ENCODE results near the gene NR2F2. TPM values are rescaled to one million over a fixed set of nuclear protein-coding genes. Genes with fewer than 3 reads are reported as not detected.

The NR2F2 gene
- 19.5 to 27.2 TPM (median 20.1 TPM) in 3 replicates for polyA plus RNA-seq
- 9.7 TPM for polyA plus RNA-seq (2011; ENCODE audit: low read depth)
- polyA plus RNA-seq (2011; cell fraction: cytosol; rRNA removed) = 26.1 and 26.9 TPM in 2 replicates
- 40.5 and 46.0 TPM in 2 replicates for polyA plus RNA-seq (2011; cell fraction: nucleus; rRNA removed)
- polyA plus RNA-seq (2012; ENCODE audit: low replicate concordance) = 17.2 and 43.5 TPM in 2 replicates
- 12.0 to 19.7 TPM (median 19.2 TPM) in 3 replicates for polyA minus RNA-seq
- 38.4 TPM for polyA minus RNA-seq (2011; cell fraction: cytosol; rRNA and poly(A)+ RNA removed)
- 24.0 and 24.7 TPM in 2 replicates for polyA minus RNA-seq (2011; cell fraction: nucleus; rRNA and poly(A)+ RNA removed)

DNA sequence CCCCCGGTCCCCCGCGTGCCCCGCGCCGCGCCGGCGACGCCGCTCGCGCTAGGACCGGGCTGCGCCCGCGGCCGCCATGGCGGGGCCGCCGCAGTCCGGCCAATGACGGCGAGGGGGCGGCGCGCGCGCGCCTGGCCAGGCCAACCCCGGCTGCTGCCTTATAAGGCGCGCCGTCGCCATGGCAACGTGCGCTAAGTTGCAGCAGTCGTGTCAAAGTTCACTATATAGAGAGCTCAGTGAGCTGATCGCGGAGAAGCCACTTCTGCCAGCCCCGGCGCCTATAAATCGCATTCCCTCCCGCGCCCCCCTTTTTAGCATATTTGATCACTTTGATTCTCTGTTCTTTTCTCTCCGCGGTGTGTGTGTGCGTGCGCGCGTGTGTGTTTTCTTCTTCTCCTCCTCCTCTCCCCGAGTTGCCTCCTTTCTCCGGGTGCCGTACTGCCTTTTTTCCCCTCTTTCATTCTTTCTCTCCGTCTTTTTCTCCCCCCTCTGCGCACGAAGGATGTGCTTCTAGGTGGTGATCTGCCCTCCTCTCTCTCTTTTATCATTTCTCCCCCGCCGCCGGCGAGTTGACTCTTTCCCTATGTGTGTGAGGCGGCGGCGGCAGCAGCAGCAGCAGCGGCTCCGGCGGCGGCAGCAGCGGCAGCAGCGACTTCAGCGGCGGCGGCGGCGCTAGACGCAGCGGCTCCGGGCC lies at the start of gene NR2F2:
Gene NR2F2, plus strand, starts transcription at position 251 of the 694 bp plus-strand sequence. CDS start 1,406 bp downstream, outside the sequence.
- dilution Hi-C loops (cut with MboI; ENCODE audit: extremely low pct_ligation_motif_present, low sequenced_read_pairs) = no loop called here
- Histone ChIP-seq H4K20me1 (ENCODE audit: control insufficient read depth, extremely low read depth, insufficient read depth, low read length) (no peaks in the 10 kb centered on the region), H3K27me3 (ENCODE audit: control insufficient read depth, extremely low read depth, insufficient read depth, low read length) (no peaks in the 10 kb centered on the region), H3K4me3 (ENCODE audit: control insufficient read depth in 2 of 3, extremely low read depth in 1 of 3, insufficient read depth in 2 of 3, low read depth in 1 of 3, low read length in 3 of 3) (peak within 1 kb of the TSS; percentile 74 to 97 (median 87)), H3K9ac (ENCODE audit: control insufficient read depth, extremely low read depth, insufficient read depth, low read length) (peak within 1 kb of the TSS; percentile 92), H2AFZ (ENCODE audit: control insufficient read depth, low read length) (peak within 1 kb of the TSS; percentile 76), H3K4me1 (ENCODE audit: control insufficient read depth, extremely low read depth, insufficient read depth, low read length) (peaks cover 38% of the 10 kb centered on the region), H3K27ac (ENCODE audit: control insufficient read depth, insufficient read depth, low read length) (peak within 1 kb of the TSS; percentile 90), H3K9me3 (ENCODE audit: control insufficient read depth, low read depth, low read length) (no peaks in the 10 kb centered on the region), H3K4me2 (ENCODE audit: control insufficient read depth, extremely low read depth, insufficient read depth, low read depth, low read length) (peak within 1 kb of the TSS; percentile 93), H3K36me3 (ENCODE audit: control insufficient read depth in 2 of 2, extremely low read depth in 1 of 2, insufficient read depth in 2 of 2, low read length in 2 of 2) (peaks cover 11 to 17% of the 10 kb centered on the region in 2 experiments), H3K79me2 (ENCODE audit: control insufficient read depth, insufficient read depth, low read length) (peaks cover 79% of the 10 kb centered on the region), H3K9me1 (ENCODE audit: control insufficient read depth, extremely low read depth, insufficient read depth, low read length) (no peaks in the 10 kb centered on the region)
- DNase-seq (ENCODE audit: low read depth, low spot score) (peak; percentile 74), FAIRE-seq (no peak)
- no peak for TF ChIP-seq EZH2 (IDR thresholded peaks at IDR 0.05; ENCODE audit: low read length)
- TF ChIP-seq, protein P1, sequence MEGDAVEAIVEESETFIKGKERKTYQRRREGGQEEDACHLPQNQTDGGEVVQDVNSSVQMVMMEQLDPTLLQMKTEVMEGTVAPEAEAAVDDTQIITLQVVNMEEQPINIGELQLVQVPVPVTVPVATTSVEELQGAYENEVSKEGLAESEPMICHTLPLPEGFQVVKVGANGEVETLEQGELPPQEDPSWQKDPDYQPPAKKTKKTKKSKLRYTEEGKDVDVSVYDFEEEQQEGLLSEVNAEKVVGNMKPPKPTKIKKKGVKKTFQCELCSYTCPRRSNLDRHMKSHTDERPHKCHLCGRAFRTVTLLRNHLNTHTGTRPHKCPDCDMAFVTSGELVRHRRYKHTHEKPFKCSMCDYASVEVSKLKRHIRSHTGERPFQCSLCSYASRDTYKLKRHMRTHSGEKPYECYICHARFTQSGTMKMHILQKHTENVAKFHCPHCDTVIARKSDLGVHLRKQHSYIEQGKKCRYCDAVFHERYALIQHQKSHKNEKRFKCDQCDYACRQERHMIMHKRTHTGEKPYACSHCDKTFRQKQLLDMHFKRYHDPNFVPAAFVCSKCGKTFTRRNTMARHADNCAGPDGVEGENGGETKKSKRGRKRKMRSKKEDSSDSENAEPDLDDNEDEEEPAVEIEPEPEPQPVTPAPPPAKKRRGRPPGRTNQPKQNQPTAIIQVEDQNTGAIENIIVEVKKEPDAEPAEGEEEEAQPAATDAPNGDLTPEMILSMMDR (optimal IDR thresholded peaks at IDR 0.05 in 1 of 3, IDR thresholded peaks at IDR 0.05 in 1 of 3, conservative IDR thresholded peaks at IDR 0.05 in 1 of 3; ENCODE audit: extremely low read depth in 1 of 3, insufficient read depth in 2 of 3, low read length in 3 of 3) = no peak

DNA sequence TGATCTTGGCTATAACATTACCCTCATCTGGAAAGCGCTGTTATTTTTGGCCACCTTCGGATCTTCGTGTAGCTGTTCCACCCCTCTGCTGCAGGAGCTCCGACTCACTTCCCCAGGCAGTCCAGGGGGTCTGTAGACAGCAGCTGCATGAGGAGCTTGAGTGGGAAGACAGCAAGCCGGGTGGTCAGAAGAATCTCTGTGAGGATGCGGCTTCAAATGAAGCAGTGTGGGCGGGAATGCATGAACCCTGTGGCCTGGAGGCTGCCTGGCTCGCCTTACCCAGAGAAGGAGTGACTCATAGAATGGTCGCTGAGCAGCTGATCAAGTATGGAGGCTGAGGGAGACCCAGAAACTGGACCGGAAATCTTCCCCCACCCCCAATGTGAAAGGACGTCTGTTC lies 45.2 kb upstream of the NR2F2 start:
- Histone ChIP-seq H3K27ac (ENCODE audit: control insufficient read depth, insufficient read depth, low read length) (no peak overlapping the region), H4K20me1 (ENCODE audit: control insufficient read depth, extremely low read depth, insufficient read depth, low read length) (no peaks in the 10 kb centered on the region), H2AFZ (ENCODE audit: control insufficient read depth, low read length) (no peak overlapping the region), H3K4me3 (ENCODE audit: control insufficient read depth in 2 of 3, extremely low read depth in 1 of 3, insufficient read depth in 2 of 3, low read depth in 1 of 3, low read length in 3 of 3) (no peak overlapping the region), H3K4me2 (ENCODE audit: control insufficient read depth, extremely low read depth, insufficient read depth, low read depth, low read length) (no peak overlapping the region), H3K79me2 (ENCODE audit: control insufficient read depth, insufficient read depth, low read length) (no peaks in the 10 kb centered on the region), H3K9me3 (ENCODE audit: control insufficient read depth, low read depth, low read length) (no peaks in the 10 kb centered on the region), H3K36me3 (ENCODE audit: control insufficient read depth in 2 of 2, extremely low read depth in 1 of 2, insufficient read depth in 2 of 2, low read length in 2 of 2) (no peaks in the 10 kb centered on the region), H3K9me1 (ENCODE audit: control insufficient read depth, extremely low read depth, insufficient read depth, low read length) (no peaks in the 10 kb centered on the region), H3K27me3 (ENCODE audit: control insufficient read depth, extremely low read depth, insufficient read depth, low read length) (no peaks in the 10 kb centered on the region), H3K9ac (ENCODE audit: control insufficient read depth, extremely low read depth, insufficient read depth, low read length) (no peak overlapping the region), H3K4me1 (ENCODE audit: control insufficient read depth, extremely low read depth, insufficient read depth, low read length) (no peaks in the 10 kb centered on the region)
- DNase-seq (ENCODE audit: low read depth, low spot score) (no peak), FAIRE-seq (no peak)
- dilution Hi-C loops (cut with MboI; ENCODE audit: extremely low pct_ligation_motif_present, low sequenced_read_pairs) = no loop called here
- TF ChIP-seq, protein P1 (optimal IDR thresholded peaks at IDR 0.05 in 1 of 3, IDR thresholded peaks at IDR 0.05 in 1 of 3, conservative IDR thresholded peaks at IDR 0.05 in 1 of 3; ENCODE audit: extremely low read depth in 1 of 3, insufficient read depth in 2 of 3, low read length in 3 of 3) = no peak
- TF ChIP-seq EZH2 (IDR thresholded peaks at IDR 0.05; ENCODE audit: low read length) = no peak

Data from keratinocyte (primary cell).